ENCODE results near the gene TMEM231. TPM values are rescaled to one million over a fixed set of nuclear protein-coding genes. Genes with fewer than 3 reads are reported as not detected.

TMEM231 gene
- total RNA-seq, 1 experiment from 2014 or later, result 9.7 TPM

DNA sequence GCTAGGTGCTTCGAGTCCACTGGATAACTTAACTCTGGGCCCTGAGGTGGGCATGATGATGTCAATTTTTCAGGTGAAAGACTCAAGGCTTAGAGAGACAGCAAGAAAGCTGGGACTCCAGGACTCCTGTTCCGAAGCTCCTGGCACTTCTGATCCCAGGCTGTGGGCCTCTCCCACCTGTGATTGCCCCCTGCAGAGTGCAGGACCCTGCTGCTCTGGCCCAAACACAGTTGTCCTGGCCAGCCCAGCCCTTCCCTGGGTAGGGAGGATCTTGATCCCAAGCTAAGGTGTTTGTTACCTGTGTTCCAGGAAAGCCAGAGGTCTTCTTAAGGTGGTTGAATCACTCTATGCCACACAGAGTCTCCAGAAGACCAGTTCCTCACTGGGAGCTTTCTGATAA is 23.3 kb downstream of the TMEM231 start:
- no peaks in the 10 kb centered on the region for H3K36me3 ChIP-seq (ENCODE audit: control insufficient read depth in 1 of 2, insufficient read depth in 2 of 2, low read length in 2 of 2)
- CTCF ChIA-PET, result no interaction called here
- TF ChIP-seq FOSL1 (IDR thresholded peaks at IDR 0.05; ENCODE audit: low read depth), result no peak
- TF ChIP-seq SRF (IDR thresholded peaks at IDR 0.05; ENCODE audit: low read depth), result no peak
- no peak for TF ChIP-seq EZH2phosphoT487 (IDR thresholded peaks at IDR 0.05; ENCODE audit: borderline replicate concordance)
- no peak for TF ChIP-seq ATF3 (IDR thresholded peaks at IDR 0.05)
- no peak for TF ChIP-seq SP1 (IDR thresholded peaks at IDR 0.05; ENCODE audit: low read depth)
- TF ChIP-seq TCF7L2 (IDR thresholded peaks at IDR 0.05; ENCODE audit: borderline replicate concordance, extremely low read depth, insufficient read depth, insufficient read length), result no peak
- no peak for TF ChIP-seq MAX (IDR thresholded peaks at IDR 0.05)
- no peak for TF ChIP-seq CBX3 (IDR thresholded peaks at IDR 0.05; ENCODE audit: low read depth)
- TF ChIP-seq SIN3A (IDR thresholded peaks at IDR 0.05; ENCODE audit: low read depth), result no peak
- no peak for TF ChIP-seq RAD21 (IDR thresholded peaks at IDR 0.05; ENCODE audit: low read depth)
- TF ChIP-seq ZFX (IDR thresholded peaks at IDR 0.05), result no peak
- no peak for TF ChIP-seq JUND (IDR thresholded peaks at IDR 0.05)
- TF ChIP-seq ZNF274 (IDR thresholded peaks at IDR 0.05; ENCODE audit: low read depth, low read length), result no peak
- TF ChIP-seq POLR2AphosphoS5 (IDR thresholded peaks at IDR 0.05; ENCODE audit: low read depth, low read length), result no peak
- TF ChIP-seq YY1 (IDR thresholded peaks at IDR 0.05; ENCODE audit: extremely low read depth, insufficient replicate concordance, low read depth, low read length), result no peak
- no peak for TF ChIP-seq POLR2A (IDR thresholded peaks at IDR 0.05; ENCODE audit: borderline replicate concordance, extremely low read depth, insufficient read depth, insufficient read length)
- TF ChIP-seq, protein P1, sequence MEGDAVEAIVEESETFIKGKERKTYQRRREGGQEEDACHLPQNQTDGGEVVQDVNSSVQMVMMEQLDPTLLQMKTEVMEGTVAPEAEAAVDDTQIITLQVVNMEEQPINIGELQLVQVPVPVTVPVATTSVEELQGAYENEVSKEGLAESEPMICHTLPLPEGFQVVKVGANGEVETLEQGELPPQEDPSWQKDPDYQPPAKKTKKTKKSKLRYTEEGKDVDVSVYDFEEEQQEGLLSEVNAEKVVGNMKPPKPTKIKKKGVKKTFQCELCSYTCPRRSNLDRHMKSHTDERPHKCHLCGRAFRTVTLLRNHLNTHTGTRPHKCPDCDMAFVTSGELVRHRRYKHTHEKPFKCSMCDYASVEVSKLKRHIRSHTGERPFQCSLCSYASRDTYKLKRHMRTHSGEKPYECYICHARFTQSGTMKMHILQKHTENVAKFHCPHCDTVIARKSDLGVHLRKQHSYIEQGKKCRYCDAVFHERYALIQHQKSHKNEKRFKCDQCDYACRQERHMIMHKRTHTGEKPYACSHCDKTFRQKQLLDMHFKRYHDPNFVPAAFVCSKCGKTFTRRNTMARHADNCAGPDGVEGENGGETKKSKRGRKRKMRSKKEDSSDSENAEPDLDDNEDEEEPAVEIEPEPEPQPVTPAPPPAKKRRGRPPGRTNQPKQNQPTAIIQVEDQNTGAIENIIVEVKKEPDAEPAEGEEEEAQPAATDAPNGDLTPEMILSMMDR (IDR thresholded peaks at IDR 0.05 in 2 of 3, conservative IDR thresholded peaks at IDR 0.05 in 1 of 3; ENCODE audit: borderline replicate concordance in 1 of 3, insufficient read depth in 1 of 3, low read depth in 2 of 3, low read length in 2 of 3), result no peak
- no peak for TF ChIP-seq ZBTB33 (IDR thresholded peaks at IDR 0.05; ENCODE audit: extremely low read depth, insufficient replicate concordance, low read length)
- no peak for TF ChIP-seq REST (IDR thresholded peaks at IDR 0.05; ENCODE audit: low read depth)
- ATAC-seq (no peak), DNase-seq (ENCODE audit: low read depth, low spot score) (no peak)
- H3K4me1 ChIP-seq (ENCODE audit: control insufficient read depth in 1 of 2, insufficient read depth in 2 of 2, low read length in 2 of 2), result no peaks in the 10 kb centered on the region
- H3K9me3 ChIP-seq (ENCODE audit: control insufficient read depth in 1 of 2, insufficient read depth in 1 of 2, low read depth in 1 of 2, low read length in 2 of 2), result no peaks in the 10 kb centered on the region
- H3K4me2 ChIP-seq (ENCODE audit: low read length), result no peak overlapping the region
- H3K9ac ChIP-seq (ENCODE audit: low read length), result no peak overlapping the region
- RAD21 ChIA-PET (ENCODE audit: low non-redundant PET in 1 of 2, low total read pairs in 2 of 2, uncharacterized antibody in 2 of 2, unreplicated experiment in 2 of 2), result no interaction called here
- POLR2A ChIA-PET, result no interaction called here
- H3K79me2 ChIP-seq (ENCODE audit: insufficient read depth, low read length), result no peaks in the 10 kb centered on the region
- H3K4me3 ChIP-seq (replicated peaks in 1 of 2; ENCODE audit: low read depth in 1 of 2, low read length in 2 of 2), result no peak overlapping the region
- no peaks in the 10 kb centered on the region for H3K9me2 ChIP-seq (ENCODE audit: insufficient read depth)
- BruUV-seq (replicated peaks), result no TSS peak
- no peak overlapping the region for H3K27ac ChIP-seq (ENCODE audit: low read depth, low read length)
- H2AFZ ChIP-seq (ENCODE audit: low read depth, low read length, poor library complexity, severe bottlenecking), result no peak overlapping the region
- no peaks in the 10 kb centered on the region for H4K20me1 ChIP-seq (ENCODE audit: insufficient read depth)
- no peaks in the 10 kb centered on the region for H3K27me3 ChIP-seq (ENCODE audit: insufficient read depth, low read length)
- intact Hi-C loops (cut with micrococcal nuclease), result no loop called here
